GM12891 (cell line): ENCODE measurements around the gene ARHGAP15.
A peak's percentile ranks its signal among the peaks of the same experiment; 100 is the strongest.

Experiments used
- DNase-seq: peaks from one replicate; pipeline ENCODE4 v3.0.0; 2011; ENCODE audit warnings: low spot score; ENCODE audit not compliant: insufficient read length
- FAIRE-seq: peaks from 2 replicates; lab custom pipeline; 2011; peaks lifted over from hg19 to GRCh38; lab: Jason Lieb, UNC
- PAX5 ChIP-seq: IDR thresholded peaks from 2 replicates; pipeline ENCODE4 v1.6.1; 2011; ENCODE audit warnings: low read length, moderate library complexity, mild to moderate bottlenecking; ENCODE audit not compliant: insufficient read depth, severe bottlenecking
- POLR2A ChIP-seq: IDR thresholded peaks from 2 replicates; pipeline ENCODE4 v1.6.1; 2011; ENCODE audit warnings: low read depth, low read length, control low read depth
- POLR2AphosphoS5 ChIP-seq: IDR thresholded peaks from 2 replicates; pipeline ENCODE4 v1.6.1; 2011; ENCODE audit warnings: low read depth, low read length, control low read depth
- POU2F2 ChIP-seq: IDR thresholded peaks from 2 replicates; pipeline ENCODE4 v1.6.1; 2011; ENCODE audit warnings: low read depth, mild to moderate bottlenecking, control low read depth, low read length, moderate library complexity
- SPI1 ChIP-seq: IDR thresholded peaks from 2 replicates; pipeline ENCODE4 v1.6.1; 2011; ENCODE audit warnings: low read depth, low read length, control low read depth
- TAF1 ChIP-seq: IDR thresholded peaks from 2 replicates; pipeline ENCODE4 v1.6.1; 2011; ENCODE audit warnings: low read depth, low read length, control low read depth

ARHGAP15 gene

DNA sequence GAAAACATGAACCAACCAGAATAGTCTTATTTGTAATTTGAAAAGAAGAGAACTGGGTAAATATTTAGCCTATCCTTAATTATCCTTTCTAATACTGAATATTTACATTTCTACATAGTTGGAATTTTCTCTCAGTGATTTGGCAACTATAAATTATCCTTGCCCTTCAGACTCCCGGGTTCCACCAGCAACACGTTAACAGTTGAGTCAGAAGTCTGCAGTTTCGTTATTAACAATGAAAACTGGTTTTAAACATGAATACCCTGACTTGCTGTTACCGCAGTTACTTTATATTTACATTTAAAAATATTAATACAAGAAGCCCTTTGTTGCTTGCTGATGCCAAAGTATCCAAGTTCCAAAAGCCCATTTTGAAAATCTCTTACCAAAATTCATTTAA lies 673.0 kb downstream of the ARHGAP15 start:
- no peak for FAIRE-seq
- no peak for DNase-seq
- TF ChIP-seq SPI1 (no peak), TAF1 (no peak), POU2F2 (no peak), POLR2AphosphoS5 (no peak), PAX5 (no peak), POLR2A (no peak)

DNA sequence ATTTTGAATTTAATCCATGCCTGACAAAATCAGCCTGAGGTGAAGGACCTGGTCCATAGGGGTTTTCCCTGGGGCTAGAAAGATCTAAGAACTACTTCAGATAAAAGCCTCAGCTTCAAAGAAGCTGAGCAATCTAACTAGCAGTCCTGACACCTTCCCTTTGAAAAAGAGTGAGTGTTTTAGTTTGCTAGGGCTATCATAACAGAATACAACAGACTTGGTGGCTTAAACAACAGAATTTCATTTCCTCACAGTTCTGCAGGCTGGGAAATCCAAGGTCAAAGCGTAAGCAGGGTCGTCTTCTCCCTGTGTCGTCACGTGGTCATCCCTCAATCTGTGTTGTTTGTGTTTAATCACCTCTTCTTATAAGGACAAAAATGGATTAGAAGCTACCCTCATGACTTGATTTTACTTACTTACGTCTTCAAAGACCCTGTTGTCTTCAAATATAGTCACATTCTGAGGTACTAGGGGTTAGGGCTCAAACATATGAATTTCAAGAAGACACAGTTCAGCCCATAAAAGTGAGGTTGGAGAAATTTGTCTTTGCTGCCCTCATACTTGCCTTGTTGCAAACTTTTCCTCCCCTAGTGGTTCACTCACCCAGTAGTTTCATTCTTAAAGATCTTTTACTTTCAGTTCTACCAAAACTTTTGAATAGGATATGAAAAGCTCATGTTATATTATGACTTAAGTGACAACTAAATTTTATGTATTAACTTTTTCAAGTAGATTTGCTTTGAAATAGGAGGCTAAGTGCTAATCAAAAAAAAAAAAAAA lies 673.8 kb downstream of the ARHGAP15 start:
- peak; percentile 25 for DNase-seq
- FAIRE-seq, result peak; percentile 23
- TF ChIP-seq POU2F2 (no peak), TAF1 (no peak), POLR2A (no peak), POLR2AphosphoS5 (no peak), PAX5 (no peak), SPI1 (peak; percentile 37)

DNA sequence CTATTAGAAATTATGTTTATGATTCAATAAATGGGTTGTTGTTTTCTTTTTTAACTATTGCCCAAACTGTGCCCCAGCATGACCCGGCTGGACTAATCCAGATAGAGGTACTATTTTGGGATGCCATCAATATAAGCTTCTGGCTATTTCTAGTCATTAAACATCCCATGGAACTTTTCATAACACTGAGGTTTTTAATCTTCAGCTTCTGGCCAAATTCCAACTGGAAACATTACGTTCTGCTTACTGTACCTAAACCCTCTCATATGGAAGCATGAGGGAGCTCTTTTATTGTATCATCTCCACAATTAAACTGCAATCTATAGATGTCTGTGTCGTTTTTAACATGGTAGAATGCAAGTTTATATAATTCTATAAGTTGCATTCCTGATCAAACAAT lies 674.7 kb downstream of the ARHGAP15 start:
- FAIRE-seq (no peak), DNase-seq (no peak)
- TF ChIP-seq SPI1 (no peak), PAX5 (no peak), POU2F2 (no peak), POLR2AphosphoS5 (no peak), POLR2A (no peak), TAF1 (no peak)

DNA sequence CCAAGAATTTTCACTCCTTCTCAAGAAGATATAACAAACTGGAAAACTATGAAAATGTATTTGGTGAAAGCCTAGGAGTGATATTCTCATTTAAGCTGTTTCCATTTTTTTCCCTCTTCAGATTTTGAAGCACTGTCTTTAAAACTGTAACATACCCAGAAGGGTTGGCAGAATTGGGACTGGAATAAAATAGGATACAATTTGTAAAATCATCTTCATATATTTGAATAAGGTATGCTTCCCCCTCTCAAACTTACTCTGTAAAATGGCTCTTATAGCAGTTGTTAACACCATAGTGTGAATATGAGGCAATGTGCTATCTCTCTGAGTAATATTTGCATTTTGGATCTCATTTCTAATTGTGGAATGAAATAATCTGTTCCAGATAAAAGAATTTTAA lies 676.4 kb downstream of the ARHGAP15 start:
- FAIRE-seq (no peak), DNase-seq (no peak)
- TF ChIP-seq POU2F2 (no peak), POLR2AphosphoS5 (no peak), SPI1 (no peak), POLR2A (no peak), TAF1 (no peak), PAX5 (no peak)

DNA sequence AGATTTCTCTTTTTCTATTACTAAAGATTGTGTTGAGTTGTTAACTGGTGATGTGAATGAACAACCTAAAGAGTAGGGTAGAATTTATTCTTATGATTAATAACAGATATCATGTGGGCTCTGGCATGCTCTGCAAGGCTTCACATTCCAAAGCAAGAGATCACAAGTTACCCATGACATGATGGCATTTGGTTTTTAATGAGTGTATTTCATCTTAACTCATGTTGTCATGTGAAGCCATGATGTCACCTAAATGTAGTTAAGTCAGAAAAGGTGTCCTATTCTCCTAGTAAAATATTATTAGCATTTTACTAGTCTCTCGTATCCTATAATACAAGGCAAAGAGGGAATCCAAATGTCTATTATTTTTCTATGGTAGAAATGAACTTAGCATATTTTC lies 678.0 kb downstream of the ARHGAP15 start:
- FAIRE-seq (no peak), DNase-seq (no peak)
- TF ChIP-seq PAX5 (no peak), POLR2A (no peak), SPI1 (no peak), TAF1 (no peak), POLR2AphosphoS5 (no peak), POU2F2 (no peak)

DNA sequence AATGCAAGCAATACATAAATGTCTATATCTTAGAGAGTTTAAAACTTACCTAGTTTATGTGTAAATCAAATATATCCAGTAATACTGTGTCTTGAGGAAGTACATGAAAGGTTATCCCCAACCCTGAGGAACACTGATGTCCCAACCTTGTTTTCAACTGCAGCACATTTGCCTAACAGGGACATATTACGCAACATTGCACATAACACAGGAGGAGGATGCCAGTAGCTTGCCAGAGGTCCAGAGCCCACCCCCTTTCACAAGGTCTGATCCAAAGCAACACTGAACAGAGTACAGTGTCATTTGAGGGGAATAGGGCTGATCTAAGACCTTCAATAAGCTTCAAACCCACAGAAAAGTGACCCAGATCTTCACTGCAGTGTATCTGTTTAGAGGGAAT lies 678.5 kb downstream of the ARHGAP15 start:
- no peak for DNase-seq
- no peak for TF ChIP-seq POU2F2
- TF ChIP-seq PAX5, result no peak
- no peak for TF ChIP-seq POLR2AphosphoS5
- TF ChIP-seq POLR2A, result no peak
- no peak for TF ChIP-seq SPI1
- TF ChIP-seq TAF1, result no peak
- no peak for FAIRE-seq

DNA sequence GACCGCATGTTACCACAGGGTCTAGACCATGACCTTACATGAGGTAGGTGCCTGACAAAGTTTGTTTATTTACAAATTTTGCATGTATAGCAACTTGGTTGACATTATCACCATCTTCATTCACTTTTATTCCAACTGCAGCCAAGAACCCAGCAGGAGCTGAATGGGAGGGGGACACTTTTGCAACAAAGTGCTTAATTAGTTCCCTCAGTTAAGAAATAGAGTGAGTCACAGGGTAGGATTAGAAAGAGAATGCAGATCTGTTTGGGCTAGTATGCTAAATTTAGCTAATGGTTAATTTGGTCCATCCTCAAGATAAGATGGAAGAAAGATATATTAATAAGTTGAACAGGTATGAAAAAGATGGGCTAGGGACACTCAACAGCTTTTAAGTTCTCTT lies 678.9 kb downstream of the ARHGAP15 start:
- TF ChIP-seq POLR2A (no peak), POU2F2 (no peak), POLR2AphosphoS5 (no peak), SPI1 (no peak), TAF1 (no peak), PAX5 (no peak)
- DNase-seq (no peak), FAIRE-seq (no peak)

DNA sequence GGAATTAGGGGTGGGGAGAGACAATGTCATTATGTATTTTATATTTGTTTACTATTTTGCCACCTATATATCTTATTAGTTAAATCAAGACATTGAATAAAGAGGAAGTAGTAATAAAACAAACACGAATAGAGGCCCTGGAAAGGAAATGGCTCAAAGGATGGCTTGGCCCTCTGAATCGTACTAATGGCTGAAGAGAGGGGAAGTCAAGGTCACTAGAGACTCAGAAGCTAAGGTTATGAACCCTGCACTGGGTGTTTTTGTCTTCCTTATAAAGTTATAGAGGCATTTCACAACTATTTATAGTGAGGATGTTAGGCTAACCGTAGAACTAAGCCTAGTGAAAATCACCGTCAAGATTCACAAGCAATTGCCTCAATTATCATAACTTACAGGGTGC lies 685.9 kb downstream of the ARHGAP15 start:
- DNase-seq, result no peak
- FAIRE-seq, result no peak
- TF ChIP-seq POU2F2 (no peak), POLR2AphosphoS5 (no peak), PAX5 (no peak), TAF1 (no peak), SPI1 (no peak), POLR2A (no peak)

DNA sequence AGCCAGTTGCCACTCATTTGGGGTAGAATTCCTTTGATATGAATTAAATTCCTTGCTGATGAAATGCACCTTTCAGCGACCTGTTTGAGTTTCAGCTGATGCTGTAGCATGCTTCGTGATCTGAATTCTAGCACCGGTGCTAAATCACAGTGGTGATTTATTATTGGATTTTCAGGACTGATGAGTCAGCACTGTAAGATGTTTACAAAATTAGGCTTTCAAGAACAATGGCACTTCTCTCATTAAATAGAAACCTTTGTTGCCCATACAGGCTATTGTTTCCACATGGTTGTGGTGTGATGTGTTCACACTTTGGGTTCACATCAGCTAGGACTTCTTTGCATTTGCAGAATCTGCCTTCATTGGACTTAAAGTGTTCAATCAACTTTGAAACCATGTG lies 687.7 kb downstream of the ARHGAP15 start:
- FAIRE-seq (no peak), DNase-seq (no peak)
- TF ChIP-seq PAX5, result no peak
- no peak for TF ChIP-seq POLR2A
- TF ChIP-seq SPI1, result no peak
- TF ChIP-seq POLR2AphosphoS5, result no peak
- no peak for TF ChIP-seq POU2F2
- no peak for TF ChIP-seq TAF1
